GM19372 (cell line): Measurements from ENCODE around the gene ZBTB8OS.
"Not testable (repeated sequence)": the region's sequence is repeated elsewhere in the genome, so short reads cannot be mapped to it uniquely, and the experiment has no call there.

ENCODE experiments used
- ATAC-seq: cut with Tn5 transposase; IDR thresholded peaks from one replicate; pipeline ENCODE4 v1.9.1; 2021; ENCODE audit warnings: mild to moderate bottlenecking, low read depth, moderate library complexity; ENCODE audit not compliant: unreplicated experiment

ZBTB8OS gene

GRCh38 chr1:32650248-32650751 is at the start of gene ZBTB8OS:
Gene ZBTB8OS, minus strand, starts transcription at chr1:32650550. Its CDS starts 21 bp downstream, at chr1:32650529.
- ATAC-seq: peak; percentile 55

GRCh38 chr1:32696996-32697395 is 46.6 kb upstream of the ZBTB8OS start:
- not testable (repeated sequence) for ATAC-seq

GRCh38 chr1:32696041-32696440 is 45.7 kb upstream of the ZBTB8OS start:
- ATAC-seq: no peak

- ATAC-seq: no peak
Measured at GRCh38 chr1:32695098-32695904, 45.0 kb upstream of the ZBTB8OS start.

GRCh38 chr1:32693455-32694174 is 43.3 kb upstream of the ZBTB8OS start:
- ATAC-seq: no peak

- ATAC-seq: no peak
Measured at GRCh38 chr1:32686387-32686786, 36.0 kb upstream of the ZBTB8OS start.

GRCh38 chr1:32685498-32685897 is 35.1 kb upstream of the ZBTB8OS start:
- no peak for ATAC-seq

- ATAC-seq: no peak
Measured at GRCh38 chr1:32684167-32684811, 33.9 kb upstream of the ZBTB8OS start.

GRCh38 chr1:32683397-32683796 is 33.0 kb upstream of the ZBTB8OS start:
- no peak for ATAC-seq

- no peak for ATAC-seq
Measured at GRCh38 chr1:32681999-32682398, 31.6 kb upstream of the ZBTB8OS start.

- no peak for ATAC-seq
Measured at GRCh38 chr1:32681509-32681908, 31.2 kb upstream of the ZBTB8OS start.

- no peak for ATAC-seq
Measured at GRCh38 chr1:32680642-32681041, 30.3 kb upstream of the ZBTB8OS start.

GRCh38 chr1:32679993-32680392 is 29.6 kb upstream of the ZBTB8OS start:
- not testable (repeated sequence) for ATAC-seq

GRCh38 chr1:32676945-32677344 is 26.6 kb upstream of the ZBTB8OS start:
- no peak for ATAC-seq

GRCh38 chr1:32668716-32669115 is 18.4 kb upstream of the ZBTB8OS start:
- ATAC-seq: not testable (repeated sequence)

GRCh38 chr1:32666901-32667566 is 16.7 kb upstream of the ZBTB8OS start:
- ATAC-seq: no peak

- ATAC-seq: no peak
Measured at GRCh38 chr1:32665915-32666314, 15.6 kb upstream of the ZBTB8OS start.

GRCh38 chr1:32659581-32659980 is 9.2 kb upstream of the ZBTB8OS start:
- ATAC-seq: no peak

- ATAC-seq: no peak
Measured at GRCh38 chr1:32652244-32652962, 2.1 kb upstream of the ZBTB8OS start.
